ENCODE measurements around the gene C3orf49. TPM values are rescaled to one million over a fixed set of nuclear protein-coding genes. Genes with fewer than 3 reads are reported as not detected.

The C3orf49 gene
- total RNA-seq, 1 donor from 2014 or later, result not detected

GRCh38 chr3:63818282-63819150 is 583 bp upstream of the C3orf49 start:
- no peaks in the 10 kb centered on the region for H3K27me3 Mint-ChIP-seq (ENCODE audit: low read depth)
- H3K27ac Mint-ChIP-seq, result no peak overlapping the region
- intact Hi-C loops (cut with micrococcal nuclease), result loop anchor here (1.0 to 5.0 kb wide), 2 partner anchors 469 to 1196 kb away; no protein-coding TSS in a partner anchor
- H3K4me3 Mint-ChIP-seq (ENCODE audit: low read depth), result no peak overlapping the region
- DNase-seq (ENCODE audit: low spot score), result peak; percentile 23
- H3K36me3 Mint-ChIP-seq (ENCODE audit: low read depth), result no peaks in the 10 kb centered on the region
- no peaks in the 10 kb centered on the region for H3K4me1 Mint-ChIP-seq (ENCODE audit: low read depth)
- no peaks in the 10 kb centered on the region for H3K9me3 Mint-ChIP-seq

GRCh38 chr3:63824309-63824708 is 5.2 kb downstream of the C3orf49 start:
- intact Hi-C loops (cut with micrococcal nuclease), result no loop called here
- Mint-ChIP-seq H3K4me3 (ENCODE audit: low read depth) (no peak overlapping the region), H3K4me1 (ENCODE audit: low read depth) (no peaks in the 10 kb centered on the region), H3K9me3 (no peaks in the 10 kb centered on the region), H3K27me3 (ENCODE audit: low read depth) (no peaks in the 10 kb centered on the region), H3K36me3 (ENCODE audit: low read depth) (peaks cover 10% of the 10 kb centered on the region), H3K27ac (no peak overlapping the region)
- DNase-seq (ENCODE audit: low spot score), result no peak

DNA sequence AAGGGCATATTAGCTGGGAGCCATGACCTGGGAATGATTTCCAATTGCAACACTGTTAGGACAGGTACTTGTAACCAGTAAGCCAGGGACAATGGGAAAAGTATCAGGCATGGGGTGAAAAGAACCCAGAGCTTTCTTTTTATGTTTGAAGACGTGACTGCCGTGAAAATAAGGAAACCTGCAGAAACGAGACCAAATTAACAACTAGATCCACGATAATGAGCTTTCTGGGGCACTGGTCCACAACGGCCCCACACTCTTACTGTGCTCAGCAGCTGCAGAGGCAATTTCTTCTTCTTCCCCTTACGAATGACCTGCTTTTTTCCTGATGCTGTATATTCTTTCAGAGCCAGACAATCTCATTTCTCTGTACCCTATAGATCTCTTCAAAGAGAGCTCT is 11.4 kb downstream of the C3orf49 start:
- Mint-ChIP-seq H3K27ac (no peak overlapping the region), H3K4me3 (ENCODE audit: low read depth) (no peak overlapping the region), H3K36me3 (ENCODE audit: low read depth) (peaks cover 40% of the 10 kb centered on the region), H3K27me3 (ENCODE audit: low read depth) (no peaks in the 10 kb centered on the region), H3K9me3 (no peaks in the 10 kb centered on the region), H3K4me1 (ENCODE audit: low read depth) (no peaks in the 10 kb centered on the region)
- intact Hi-C loops (cut with micrococcal nuclease), result no loop called here
- DNase-seq (ENCODE audit: low spot score), result no peak

DNA sequence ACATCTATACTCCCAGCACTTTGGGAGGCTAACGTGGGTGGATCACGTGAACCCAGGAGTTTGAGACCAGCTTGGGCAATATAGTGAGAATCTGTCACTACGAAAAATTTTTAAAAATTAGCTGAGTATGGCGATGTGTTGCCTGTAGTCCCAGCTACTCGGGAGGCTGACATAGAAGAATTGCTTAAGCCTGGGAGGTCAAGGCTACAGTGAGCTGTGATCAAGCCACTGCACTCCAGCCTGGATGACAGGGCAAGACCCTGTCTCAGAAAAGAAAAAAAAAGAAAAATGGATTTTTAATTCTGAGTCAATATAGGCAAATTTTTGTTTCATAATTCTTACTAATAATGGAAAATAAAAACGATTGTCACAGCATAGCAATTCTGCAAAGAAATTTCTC is 13.3 kb downstream of the C3orf49 start:
- DNase-seq (ENCODE audit: low spot score), result no peak
- Mint-ChIP-seq H3K27ac (no peak overlapping the region), H3K9me3 (no peaks in the 10 kb centered on the region), H3K27me3 (ENCODE audit: low read depth) (no peaks in the 10 kb centered on the region), H3K4me3 (ENCODE audit: low read depth) (no peak overlapping the region), H3K4me1 (ENCODE audit: low read depth) (no peaks in the 10 kb centered on the region), H3K36me3 (ENCODE audit: low read depth) (peaks cover 40% of the 10 kb centered on the region)
- intact Hi-C loops (cut with micrococcal nuclease), result no loop called here

GRCh38 chr3:63841704-63842103 is 22.6 kb downstream of the C3orf49 start:
- no peak for DNase-seq (ENCODE audit: low spot score)
- no peak overlapping the region for H3K27ac Mint-ChIP-seq
- H3K27me3 Mint-ChIP-seq (ENCODE audit: low read depth), result no peaks in the 10 kb centered on the region
- no peak overlapping the region for H3K4me3 Mint-ChIP-seq (ENCODE audit: low read depth)
- intact Hi-C loops (cut with micrococcal nuclease), result no loop called here
- peaks cover 19% of the 10 kb centered on the region for H3K36me3 Mint-ChIP-seq (ENCODE audit: low read depth)
- H3K4me1 Mint-ChIP-seq (ENCODE audit: low read depth), result no peaks in the 10 kb centered on the region
- H3K9me3 Mint-ChIP-seq, result peaks cover 10% of the 10 kb centered on the region

- Mint-ChIP-seq H3K36me3 (ENCODE audit: low read depth) (peaks cover 19% of the 10 kb centered on the region), H3K27me3 (ENCODE audit: low read depth) (no peaks in the 10 kb centered on the region), H3K27ac (no peak overlapping the region), H3K4me3 (ENCODE audit: low read depth) (no peak overlapping the region), H3K4me1 (ENCODE audit: low read depth) (no peaks in the 10 kb centered on the region), H3K9me3 (peaks cover 10% of the 10 kb centered on the region)
- DNase-seq (ENCODE audit: low spot score), result no peak
- intact Hi-C loops (cut with micrococcal nuclease), result no loop called here
These were observed 23.0 kb downstream of the C3orf49 start for GRCh38 chr3:63842127-63842526.

GRCh38 chr3:63845215-63845614 is 26.1 kb downstream of the C3orf49 start:
- Mint-ChIP-seq H3K4me3 (ENCODE audit: low read depth) (no peak overlapping the region), H3K9me3 (peaks cover 10% of the 10 kb centered on the region), H3K36me3 (ENCODE audit: low read depth) (peaks cover 20% of the 10 kb centered on the region), H3K4me1 (ENCODE audit: low read depth) (peaks cover 2% of the 10 kb centered on the region), H3K27ac (no peak overlapping the region), H3K27me3 (ENCODE audit: low read depth) (no peaks in the 10 kb centered on the region)
- no peak for DNase-seq (ENCODE audit: low spot score)
- intact Hi-C loops (cut with micrococcal nuclease), result no loop called here

- no peak for DNase-seq (ENCODE audit: low spot score)
- Mint-ChIP-seq H3K4me3 (ENCODE audit: low read depth) (no peak overlapping the region), H3K9me3 (no peaks in the 10 kb centered on the region), H3K4me1 (ENCODE audit: low read depth) (peaks cover 6% of the 10 kb centered on the region), H3K27me3 (ENCODE audit: low read depth) (no peaks in the 10 kb centered on the region), H3K27ac (no peak overlapping the region), H3K36me3 (ENCODE audit: low read depth) (peaks cover 26% of the 10 kb centered on the region)
- intact Hi-C loops (cut with micrococcal nuclease), result no loop called here
These were observed 28.8 kb downstream of the C3orf49 start for GRCh38 chr3:63847718-63848450.

DNA sequence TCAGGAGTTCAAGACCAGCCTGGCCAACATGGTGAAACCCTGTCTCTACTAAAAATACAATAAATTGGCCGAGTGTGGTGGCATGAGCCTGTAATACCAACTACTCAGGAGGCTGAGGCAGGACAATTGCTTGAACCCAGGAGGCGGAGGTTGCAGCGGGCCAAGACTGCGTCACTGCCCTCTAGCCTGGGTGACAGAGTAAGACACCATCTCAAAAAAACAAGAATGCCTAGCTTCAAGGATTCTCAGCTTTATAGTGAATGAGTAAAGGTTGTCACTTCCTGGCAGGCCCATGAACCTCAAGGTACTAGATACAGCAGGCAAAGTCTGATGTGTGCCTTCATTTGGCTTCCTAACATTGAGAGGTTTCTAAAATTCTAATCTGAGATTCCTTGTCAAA is 30.1 kb downstream of the C3orf49 start:
- H3K27me3 Mint-ChIP-seq (ENCODE audit: low read depth), result no peaks in the 10 kb centered on the region
- H3K36me3 Mint-ChIP-seq (ENCODE audit: low read depth), result peaks cover 21% of the 10 kb centered on the region
- DNase-seq (ENCODE audit: low spot score), result no peak
- no peak overlapping the region for H3K4me3 Mint-ChIP-seq (ENCODE audit: low read depth)
- intact Hi-C loops (cut with micrococcal nuclease), result no loop called here
- H3K27ac Mint-ChIP-seq, result no peak overlapping the region
- H3K4me1 Mint-ChIP-seq (ENCODE audit: low read depth), result peaks cover 6% of the 10 kb centered on the region
- no peaks in the 10 kb centered on the region for H3K9me3 Mint-ChIP-seq

DNA sequence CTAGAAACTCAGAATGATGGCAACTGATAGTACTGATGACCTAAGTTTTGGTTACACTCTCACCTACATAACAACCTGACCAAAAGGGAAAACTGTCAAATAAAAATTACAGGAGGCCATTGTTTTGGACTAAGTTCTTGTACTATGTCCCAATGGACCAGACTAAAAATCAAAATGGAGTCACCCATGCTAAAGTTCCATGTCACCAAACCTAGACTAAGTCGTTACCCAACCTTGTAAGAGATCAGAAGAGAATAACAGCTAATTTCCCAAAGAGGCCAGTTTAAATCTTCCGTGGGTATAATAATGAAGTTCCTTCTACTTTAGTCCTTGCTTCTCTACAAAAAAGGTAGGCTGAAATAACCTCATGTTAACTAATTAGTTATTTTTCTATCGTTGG is 32.2 kb downstream of the C3orf49 start:
- DNase-seq (ENCODE audit: low spot score), result no peak
- intact Hi-C loops (cut with micrococcal nuclease), result no loop called here
- no peaks in the 10 kb centered on the region for H3K27me3 Mint-ChIP-seq (ENCODE audit: low read depth)
- no peaks in the 10 kb centered on the region for H3K9me3 Mint-ChIP-seq
- no peak overlapping the region for H3K27ac Mint-ChIP-seq
- H3K36me3 Mint-ChIP-seq (ENCODE audit: low read depth), result peaks cover 21% of the 10 kb centered on the region
- peaks cover 17% of the 10 kb centered on the region for H3K4me1 Mint-ChIP-seq (ENCODE audit: low read depth)
- H3K4me3 Mint-ChIP-seq (ENCODE audit: low read depth), result no peak overlapping the region

DNA sequence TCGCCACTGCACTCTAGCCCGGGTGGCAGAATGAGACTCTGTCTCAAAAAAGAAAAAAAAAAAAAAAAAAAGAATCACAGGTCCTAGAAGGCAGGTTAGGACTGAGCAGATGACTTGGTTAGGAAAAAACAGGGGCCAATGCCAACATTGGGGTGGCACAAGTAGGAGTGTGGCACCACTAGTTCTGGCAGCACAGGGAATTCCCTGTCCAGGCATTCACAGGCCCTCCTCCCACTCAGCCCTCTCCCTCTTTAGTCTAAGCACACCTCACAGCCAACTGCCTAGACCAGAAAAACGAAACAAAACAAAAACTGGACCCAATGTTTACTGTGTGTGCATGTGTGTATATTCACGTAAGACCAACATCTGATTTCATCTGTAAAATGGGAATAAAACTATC is 34.0 kb downstream of the C3orf49 start:
- no peaks in the 10 kb centered on the region for H3K9me3 Mint-ChIP-seq
- no peak for DNase-seq (ENCODE audit: low spot score)
- peaks cover 20% of the 10 kb centered on the region for H3K36me3 Mint-ChIP-seq (ENCODE audit: low read depth)
- H3K27me3 Mint-ChIP-seq (ENCODE audit: low read depth), result no peaks in the 10 kb centered on the region
- intact Hi-C loops (cut with micrococcal nuclease), result no loop called here
- H3K4me3 Mint-ChIP-seq (ENCODE audit: low read depth), result no peak overlapping the region
- no peak overlapping the region for H3K27ac Mint-ChIP-seq
- peaks cover 24% of the 10 kb centered on the region for H3K4me1 Mint-ChIP-seq (ENCODE audit: low read depth)

GRCh38 chr3:63855333-63855940 is 36.3 kb downstream of the C3orf49 start:
- Mint-ChIP-seq H3K27ac (no peak overlapping the region), H3K4me1 (ENCODE audit: low read depth) (peaks cover 31% of the 10 kb centered on the region), H3K9me3 (no peaks in the 10 kb centered on the region), H3K4me3 (ENCODE audit: low read depth) (no peak overlapping the region), H3K36me3 (ENCODE audit: low read depth) (peaks cover 20% of the 10 kb centered on the region), H3K27me3 (ENCODE audit: low read depth) (no peaks in the 10 kb centered on the region)
- DNase-seq (ENCODE audit: low spot score), result no peak
- intact Hi-C loops (cut with micrococcal nuclease), result no loop called here

GRCh38 chr3:63857311-63857710 is 38.2 kb downstream of the C3orf49 start:
- peaks cover 40% of the 10 kb centered on the region for H3K4me1 Mint-ChIP-seq (ENCODE audit: low read depth)
- H3K9me3 Mint-ChIP-seq, result no peaks in the 10 kb centered on the region
- no peak overlapping the region for H3K27ac Mint-ChIP-seq
- no peak overlapping the region for H3K4me3 Mint-ChIP-seq (ENCODE audit: low read depth)
- intact Hi-C loops (cut with micrococcal nuclease), result no loop called here
- peaks cover 12% of the 10 kb centered on the region for H3K36me3 Mint-ChIP-seq (ENCODE audit: low read depth)
- no peak for DNase-seq (ENCODE audit: low spot score)
- H3K27me3 Mint-ChIP-seq (ENCODE audit: low read depth), result no peaks in the 10 kb centered on the region
